Stimulated activated CD4-positive, alpha-beta T cell treated with anti-CD3 and anti-CD28 coated beads, Interleukin-2, amount 100 ng/mL, for 24 hours (primary cell): ENCODE results near the gene STEAP4.
"Not testable (repeated sequence)": the region's sequence is repeated elsewhere in the genome, so short reads cannot be mapped to it uniquely, and the experiment has no call there.

ENCODE experiments used
- DNase-seq, 2 donors: peaks; one replicate each; pipeline ENCODE4 v3.0.0-alpha.2; 2020

Gene STEAP4

GRCh38 chr7:88311675-88312036 is 5.0 kb upstream of the STEAP4 start:
- DNase-seq, result no peak

GRCh38 chr7:88310956-88311674 is 4.4 kb upstream of the STEAP4 start:
- DNase-seq, result no peak

GRCh38 chr7:88309819-88310218 is 3.1 kb upstream of the STEAP4 start:
- no peak for DNase-seq

- no peak for DNase-seq
These were observed 1.1 kb upstream of the STEAP4 start for GRCh38 chr7:88307823-88308222.

GRCh38 chr7:88307412-88307811 is 718 bp upstream of the STEAP4 start:
- DNase-seq, result no peak

GRCh38 chr7:88305044-88305443 is 1.6 kb downstream of the STEAP4 start:
- no peak for DNase-seq

- no peak for DNase-seq
These were observed 4.2 kb downstream of the STEAP4 start for GRCh38 chr7:88302486-88302885.

- DNase-seq, result no peak
These were observed 4.8 kb downstream of the STEAP4 start for GRCh38 chr7:88301924-88302323.

GRCh38 chr7:88300401-88300945 is 6.2 kb downstream of the STEAP4 start:
- DNase-seq, result no peak

GRCh38 chr7:88299126-88299525 is 7.6 kb downstream of the STEAP4 start:
- no peak for DNase-seq

GRCh38 chr7:88293866-88294265 is 12.8 kb downstream of the STEAP4 start:
- DNase-seq, result no peak

- DNase-seq, result no peak
These were observed 15.1 kb downstream of the STEAP4 start for GRCh38 chr7:88291398-88292173.

- no peak for DNase-seq
These were observed 16.2 kb downstream of the STEAP4 start for GRCh38 chr7:88290491-88290890.

GRCh38 chr7:88289564-88290025 is 17.1 kb downstream of the STEAP4 start:
- no peak for DNase-seq

GRCh38 chr7:88281749-88282148 is 24.9 kb downstream of the STEAP4 start:
- no peak for DNase-seq

GRCh38 chr7:88280801-88281200 is 25.9 kb downstream of the STEAP4 start:
- no peak for DNase-seq

GRCh38 chr7:88279323-88279722 is 27.4 kb downstream of the STEAP4 start:
- no peak for DNase-seq

- no peak for DNase-seq
These were observed 27.8 kb downstream of the STEAP4 start for GRCh38 chr7:88278881-88279280.

GRCh38 chr7:88276605-88277153 is 30.0 kb downstream of the STEAP4 start:
- DNase-seq, result no peak

- DNase-seq, result not testable (repeated sequence)
These were observed 31.8 kb downstream of the STEAP4 start for GRCh38 chr7:88274856-88275255.

GRCh38 chr7:88269586-88269985 is 37.1 kb downstream of the STEAP4 start:
- DNase-seq, result no peak

GRCh38 chr7:88268858-88269257 is 37.8 kb downstream of the STEAP4 start:
- DNase-seq, result no peak

GRCh38 chr7:88268051-88268450 is 38.6 kb downstream of the STEAP4 start:
- no peak for DNase-seq

GRCh38 chr7:88267421-88267820 is 39.3 kb downstream of the STEAP4 start:
- no peak for DNase-seq
